ENCODE data around the gene SH2D3C. TPM values are rescaled to one million over a fixed set of nuclear protein-coding genes. Genes with fewer than 3 reads are reported as not detected.

The SH2D3C gene
- total and polyA plus RNA-seq, 4 donors: 34.5 to 51.5 (median 42.0) TPM

- no peak for TF ChIP-seq CTCF (IDR thresholded peaks at IDR 0.05; ENCODE audit: control extremely low read depth, extremely low read depth)
- Histone ChIP-seq H3K36me3 (ENCODE audit: control insufficient read depth in 4 of 4, insufficient read depth in 4 of 4, low read length in 4 of 4) (peaks cover 0 to 20% (median 4%) of the 10 kb centered on the region in 4 donors), H3K9me3 (ENCODE audit: control insufficient read depth in 4 of 4, insufficient read depth in 3 of 4, low read length in 3 of 4) (no peaks in the 10 kb centered on the region), H3K9ac (ENCODE audit: insufficient read depth in 1 of 2, low read length in 2 of 2) (no peak overlapping the region), H3K4me3 (no peak overlapping the region), H3K4me1 (ENCODE audit: control insufficient read depth in 5 of 5, insufficient read depth in 5 of 5, low read length in 5 of 5) (no peaks in the 10 kb centered on the region), H3K27me3 (ENCODE audit: control insufficient read depth in 3 of 3, insufficient read depth in 3 of 3, low read length in 2 of 3) (no peaks in the 10 kb centered on the region), H3K27ac (ENCODE audit: low read depth in 1 of 2, low read length in 1 of 2) (no peak overlapping the region)
- ATAC-seq (ENCODE audit: insufficient read depth, low FRiP score): no peak
- 92 to 96% methylated on average over 4 of the region's 4 CpGs for WGBS, 2 donors
- no peak for DNase-seq
Measured at GRCh38 chr9:127693697-127694096, 84.8 kb downstream of the SH2D3C start.

GRCh38 chr9:127693143-127693542 lies 85.3 kb downstream of the SH2D3C start:
- Histone ChIP-seq H3K4me1 (ENCODE audit: control insufficient read depth in 5 of 5, insufficient read depth in 5 of 5, low read length in 5 of 5) (no peaks in the 10 kb centered on the region), H3K36me3 (ENCODE audit: control insufficient read depth in 4 of 4, insufficient read depth in 4 of 4, low read length in 4 of 4) (peaks cover 0 to 22% (median 5%) of the 10 kb centered on the region in 4 donors), H3K4me3 (no peak overlapping the region), H3K27me3 (ENCODE audit: control insufficient read depth in 3 of 3, insufficient read depth in 3 of 3, low read length in 2 of 3) (no peaks in the 10 kb centered on the region), H3K27ac (ENCODE audit: low read depth in 1 of 2, low read length in 1 of 2) (no peak overlapping the region), H3K9ac (ENCODE audit: insufficient read depth in 1 of 2, low read length in 2 of 2) (no peak overlapping the region), H3K9me3 (ENCODE audit: control insufficient read depth in 4 of 4, insufficient read depth in 3 of 4, low read length in 3 of 4) (no peaks in the 10 kb centered on the region)
- WGBS, 2 donors: 88 to 91% methylated on average over 10 of the region's 10 CpGs
- ATAC-seq (ENCODE audit: insufficient read depth, low FRiP score): no peak
- DNase-seq: no peak
- TF ChIP-seq CTCF (IDR thresholded peaks at IDR 0.05; ENCODE audit: control extremely low read depth, extremely low read depth): no peak

GRCh38 chr9:127692071-127692470 lies 86.4 kb downstream of the SH2D3C start:
- DNase-seq (no peak), ATAC-seq (ENCODE audit: insufficient read depth, low FRiP score) (no peak)
- no peaks in the 10 kb centered on the region for H3K27me3 ChIP-seq (ENCODE audit: control insufficient read depth in 3 of 3, insufficient read depth in 3 of 3, low read length in 2 of 3)
- no peak overlapping the region for H3K9ac ChIP-seq (ENCODE audit: insufficient read depth in 1 of 2, low read length in 2 of 2)
- WGBS, 2 donors: 88 to 89% methylated on average over 20 of the region's 20 CpGs
- no peaks in the 10 kb centered on the region for H3K4me1 ChIP-seq (ENCODE audit: control insufficient read depth in 5 of 5, insufficient read depth in 5 of 5, low read length in 5 of 5)
- no peak overlapping the region for H3K27ac ChIP-seq (ENCODE audit: low read depth in 1 of 2, low read length in 1 of 2)
- peaks cover 0 to 28% (median 6%) of the 10 kb centered on the region in 4 donors for H3K36me3 ChIP-seq (ENCODE audit: control insufficient read depth in 4 of 4, insufficient read depth in 4 of 4, low read length in 4 of 4)
- no peak for TF ChIP-seq CTCF (IDR thresholded peaks at IDR 0.05; ENCODE audit: control extremely low read depth, extremely low read depth)
- no peak overlapping the region for H3K4me3 ChIP-seq
- H3K9me3 ChIP-seq (ENCODE audit: control insufficient read depth in 4 of 4, insufficient read depth in 3 of 4, low read length in 3 of 4): no peaks in the 10 kb centered on the region

- Histone ChIP-seq H3K36me3 (ENCODE audit: control insufficient read depth in 4 of 4, insufficient read depth in 4 of 4, low read length in 4 of 4) (peaks cover 0 to 30% (median 10%) of the 10 kb centered on the region in 4 donors), H3K4me3 (no peak overlapping the region), H3K9me3 (ENCODE audit: control insufficient read depth in 4 of 4, insufficient read depth in 3 of 4, low read length in 3 of 4) (no peaks in the 10 kb centered on the region), H3K27me3 (ENCODE audit: control insufficient read depth in 3 of 3, insufficient read depth in 3 of 3, low read length in 2 of 3) (no peaks in the 10 kb centered on the region), H3K9ac (ENCODE audit: insufficient read depth in 1 of 2, low read length in 2 of 2) (no peak overlapping the region), H3K4me1 (ENCODE audit: control insufficient read depth in 5 of 5, insufficient read depth in 5 of 5, low read length in 5 of 5) (no peaks in the 10 kb centered on the region), H3K27ac (ENCODE audit: low read depth in 1 of 2, low read length in 1 of 2) (no peak overlapping the region)
- TF ChIP-seq CTCF (IDR thresholded peaks at IDR 0.05; ENCODE audit: control extremely low read depth, extremely low read depth): no peak
- WGBS, 2 donors: 95 to 97% methylated on average over 10 of the region's 10 CpGs
- ATAC-seq (ENCODE audit: insufficient read depth, low FRiP score): no peak
- DNase-seq: no peak
Measured at GRCh38 chr9:127690735-127691134, 87.7 kb downstream of the SH2D3C start.
